8988T (cell line): ENCODE results near the gene AP1B1.

Source experiments
- DNase-seq: peaks from one replicate; pipeline ENCODE4 v3.0.0; 2011

The AP1B1 gene

DNA sequence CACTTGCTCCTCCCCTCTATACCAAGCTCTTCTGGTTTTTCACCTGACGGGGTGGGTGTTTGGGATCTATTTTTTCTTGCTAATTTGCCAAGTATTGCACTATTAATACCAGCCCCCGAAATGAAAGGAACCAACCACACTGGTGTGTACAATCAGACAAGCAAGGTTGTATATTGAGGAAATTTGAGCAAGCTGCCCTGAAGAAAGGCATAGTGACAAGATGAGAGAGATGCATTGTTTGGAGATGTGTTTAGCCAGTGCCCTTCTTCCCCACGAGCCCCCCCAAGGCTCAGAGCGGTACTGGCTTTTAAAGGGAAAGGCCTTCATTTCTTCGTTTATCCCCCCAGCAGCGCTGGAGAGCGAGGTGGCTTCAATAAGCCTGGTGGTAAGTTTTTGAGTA, 97.2 kb downstream of the AP1B1 start:
- no peak for DNase-seq

DNA sequence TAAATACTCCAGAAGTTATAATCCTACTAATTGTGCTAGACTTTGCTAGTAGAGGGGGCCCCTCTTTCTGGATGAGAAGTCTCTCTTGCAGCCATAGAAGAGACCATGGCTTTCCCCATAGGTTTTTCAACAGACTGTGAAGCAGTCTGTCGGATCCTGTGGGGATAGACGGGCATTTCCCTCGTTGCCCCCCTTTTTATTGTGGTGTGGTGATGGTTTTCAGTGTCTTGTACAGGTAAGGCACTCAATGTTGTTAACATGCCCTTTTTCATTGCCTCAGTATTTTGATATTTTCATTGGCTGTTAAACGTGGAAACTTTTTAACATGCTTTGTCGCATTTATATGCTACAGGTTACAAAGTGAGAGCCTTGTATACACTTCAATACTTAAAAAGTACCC, 98.3 kb downstream of the AP1B1 start:
- DNase-seq, result no peak

DNA sequence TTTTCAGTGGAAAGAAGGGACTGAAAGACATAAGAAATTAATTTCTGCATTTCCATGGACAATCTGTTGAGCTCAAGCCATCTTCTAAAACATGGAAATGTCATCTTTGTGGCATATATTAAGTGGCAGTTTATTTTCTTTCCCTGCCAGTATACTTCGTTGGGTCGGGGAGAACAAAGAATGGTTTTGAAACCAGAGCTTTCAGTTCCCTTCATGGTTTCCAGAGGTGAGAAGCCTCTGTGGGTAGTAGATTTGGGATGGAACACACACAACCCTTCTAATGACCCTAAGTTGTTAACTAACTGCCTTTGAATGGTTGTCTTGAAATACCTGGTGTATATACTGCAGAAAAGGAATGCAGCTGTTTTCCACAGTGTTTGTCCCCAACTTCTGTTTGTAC, 99.5 kb downstream of the AP1B1 start:
- no peak for DNase-seq

DNA sequence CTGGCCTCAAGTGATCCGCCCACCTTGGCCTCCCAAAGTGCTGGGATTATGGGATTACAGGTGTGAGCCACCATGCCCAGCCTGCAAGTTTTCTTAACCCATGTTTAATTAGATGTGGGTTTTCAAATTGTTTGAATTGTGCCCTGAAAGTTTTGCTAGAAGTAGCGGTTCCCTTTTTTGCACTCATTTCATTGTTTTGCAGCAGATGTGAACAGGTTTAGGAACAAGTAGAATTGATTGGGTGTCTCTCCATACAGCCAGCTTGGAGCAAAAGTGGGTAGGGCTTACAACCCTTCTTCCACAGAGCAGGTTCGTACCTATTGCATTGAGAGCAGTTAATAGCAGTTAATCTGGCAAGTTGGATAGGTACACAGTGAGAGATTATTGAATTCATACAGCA, 104.2 kb downstream of the AP1B1 start:
- no peak for DNase-seq

DNA sequence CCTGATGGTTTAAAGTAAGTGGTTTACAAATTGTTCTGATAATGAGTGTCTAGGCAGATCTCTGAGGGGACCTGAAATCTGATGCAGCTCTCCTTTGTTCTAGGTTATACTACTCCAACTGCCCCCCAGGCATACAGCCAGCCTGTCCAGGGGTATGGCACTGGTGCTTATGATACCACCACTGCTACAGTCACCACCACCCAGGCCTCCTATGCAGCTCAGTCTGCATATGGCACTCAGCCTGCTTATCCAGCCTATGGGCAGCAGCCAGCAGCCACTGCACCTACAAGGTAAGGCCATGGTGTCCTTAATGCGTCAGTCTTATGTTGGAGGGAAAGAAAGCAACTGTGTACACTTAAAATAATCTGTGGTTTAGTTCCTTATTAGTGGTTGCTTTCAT, 110.4 kb downstream of the AP1B1 start:
- DNase-seq, result no peak
